ENCODE results near the gene SNX8.

SNX8 gene

DNA sequence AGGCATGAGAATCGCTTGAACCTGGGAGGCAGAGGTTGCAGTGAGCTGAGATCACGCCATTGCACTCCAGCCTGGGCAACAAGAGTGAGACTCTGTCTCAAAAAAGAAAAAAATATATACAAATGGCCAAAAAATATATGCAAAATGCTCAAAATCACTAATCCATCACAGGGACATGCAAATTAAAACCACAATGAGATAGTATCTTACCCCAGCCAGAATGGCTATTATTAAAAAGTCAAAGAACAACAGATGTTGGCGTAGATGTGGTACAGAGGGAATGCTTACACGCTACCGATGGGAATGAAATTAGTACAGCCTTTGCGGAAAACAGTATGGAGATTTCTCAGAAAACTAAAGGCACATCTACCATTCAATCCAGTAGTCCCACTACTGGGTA lies 17.4 kb downstream of the SNX8 start:
- in situ Hi-C loops (cut with HindIII; ENCODE audit: low sequenced_read_pairs) = no loop called here

DNA sequence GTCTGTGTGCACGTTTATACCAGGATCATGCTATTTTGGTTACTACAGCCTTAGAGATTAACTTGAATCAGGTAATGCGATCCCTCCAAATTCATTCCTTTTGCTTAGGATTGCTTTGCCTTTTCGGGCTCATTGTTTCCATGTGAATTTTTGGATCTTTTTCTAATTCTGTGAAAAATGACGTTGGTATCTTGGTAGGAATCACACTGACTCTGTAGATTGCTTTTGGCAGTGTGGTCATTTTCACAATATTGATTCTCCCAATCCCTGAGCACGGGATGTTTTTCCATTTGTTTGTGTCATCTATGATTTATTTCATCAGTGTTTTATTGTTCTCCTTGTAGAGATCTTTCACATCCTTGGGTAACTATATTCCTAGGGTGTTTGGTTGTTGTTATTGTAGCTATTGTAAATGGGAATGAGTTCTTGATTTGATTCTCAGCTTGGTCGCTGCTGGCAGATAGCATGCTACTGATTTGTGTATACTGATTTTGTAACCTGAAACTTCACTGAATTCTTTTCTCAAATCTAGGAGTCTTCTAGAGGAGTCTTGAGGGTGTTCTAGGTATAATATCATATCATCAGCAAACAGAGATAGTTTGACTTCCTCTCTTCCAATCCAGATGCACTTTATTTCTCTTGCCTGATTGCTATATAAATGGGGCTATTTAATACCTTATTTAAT lies 18.2 kb downstream of the SNX8 start:
- in situ Hi-C loops (cut with HindIII; ENCODE audit: low sequenced_read_pairs) = no loop called here

GRCh38 chr7:2290877-2291276 lies 23.4 kb downstream of the SNX8 start:
- in situ Hi-C loops (cut with HindIII; ENCODE audit: low sequenced_read_pairs) = no loop called here

DNA sequence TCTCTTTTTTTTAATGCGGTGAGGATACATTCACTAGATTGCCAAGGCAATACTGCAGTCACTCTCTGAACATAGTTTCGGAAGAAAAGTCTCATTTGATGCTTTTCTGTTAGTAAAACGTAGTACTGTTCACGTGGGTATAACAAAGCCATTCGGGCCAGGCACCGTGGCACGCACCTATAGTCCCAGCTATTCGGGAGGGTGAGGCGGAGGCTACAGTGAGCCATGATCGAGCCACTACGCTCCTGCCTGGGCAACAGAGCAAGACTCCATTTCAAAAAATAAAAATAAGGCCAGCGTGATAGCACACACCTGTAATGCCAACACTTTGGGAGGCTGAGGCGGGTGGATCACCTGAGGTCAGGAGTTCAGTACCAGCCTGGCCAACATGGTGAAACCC lies 24.6 kb downstream of the SNX8 start:
- in situ Hi-C loops (cut with HindIII; ENCODE audit: low sequenced_read_pairs) = no loop called here

DNA sequence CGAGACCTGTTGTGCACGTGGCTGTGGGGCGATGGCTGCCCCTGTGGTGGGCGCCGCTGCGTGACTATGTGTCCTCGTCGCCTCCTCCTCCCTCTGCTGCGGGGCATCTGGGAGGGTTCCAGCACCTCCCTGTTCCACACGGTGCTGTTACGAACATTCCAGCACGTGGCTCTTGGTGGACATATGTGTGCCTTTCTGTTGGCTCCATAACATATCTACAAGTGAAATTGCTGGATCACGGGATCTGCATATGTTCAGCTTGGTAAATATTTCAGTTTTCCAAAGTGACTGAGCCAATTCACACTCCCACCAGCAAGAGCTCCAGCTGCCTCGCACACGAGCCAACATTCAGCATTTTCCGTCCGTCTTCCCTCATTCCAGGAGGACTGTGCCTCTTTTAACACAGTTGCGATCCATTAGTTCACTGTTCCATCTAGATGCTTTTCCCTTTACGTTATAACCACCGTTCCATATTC lies 25.1 kb downstream of the SNX8 start:
- in situ Hi-C loops (cut with HindIII; ENCODE audit: low sequenced_read_pairs) = no loop called here

- in situ Hi-C loops (cut with HindIII; ENCODE audit: low sequenced_read_pairs) = no loop called here
These were observed 25.7 kb downstream of the SNX8 start for GRCh38 chr7:2288503-2288902.

DNA sequence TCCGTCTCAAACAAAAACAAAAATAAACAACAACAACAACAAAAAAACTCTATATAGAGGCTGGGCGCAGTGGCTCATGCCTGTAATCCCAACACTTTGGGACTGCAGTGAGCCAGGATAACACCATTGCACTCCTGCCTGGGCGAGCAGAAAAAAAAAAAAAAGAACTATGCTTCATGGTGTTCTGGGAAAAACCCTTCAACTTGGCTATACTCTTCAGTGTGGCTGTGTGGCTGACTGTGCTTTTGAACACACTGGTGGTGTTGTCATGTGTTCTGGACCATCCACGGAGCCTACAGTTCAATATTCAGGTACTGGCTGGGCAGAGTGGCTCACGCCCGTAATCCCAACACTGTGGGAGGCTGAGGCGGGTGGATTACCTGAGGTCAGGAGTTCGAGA lies 26.5 kb downstream of the SNX8 start:
- in situ Hi-C loops (cut with HindIII; ENCODE audit: low sequenced_read_pairs) = no loop called here

GRCh38 chr7:2283074-2283473 lies 31.2 kb downstream of the SNX8 start:
- in situ Hi-C loops (cut with HindIII; ENCODE audit: low sequenced_read_pairs) = no loop called here

DNA sequence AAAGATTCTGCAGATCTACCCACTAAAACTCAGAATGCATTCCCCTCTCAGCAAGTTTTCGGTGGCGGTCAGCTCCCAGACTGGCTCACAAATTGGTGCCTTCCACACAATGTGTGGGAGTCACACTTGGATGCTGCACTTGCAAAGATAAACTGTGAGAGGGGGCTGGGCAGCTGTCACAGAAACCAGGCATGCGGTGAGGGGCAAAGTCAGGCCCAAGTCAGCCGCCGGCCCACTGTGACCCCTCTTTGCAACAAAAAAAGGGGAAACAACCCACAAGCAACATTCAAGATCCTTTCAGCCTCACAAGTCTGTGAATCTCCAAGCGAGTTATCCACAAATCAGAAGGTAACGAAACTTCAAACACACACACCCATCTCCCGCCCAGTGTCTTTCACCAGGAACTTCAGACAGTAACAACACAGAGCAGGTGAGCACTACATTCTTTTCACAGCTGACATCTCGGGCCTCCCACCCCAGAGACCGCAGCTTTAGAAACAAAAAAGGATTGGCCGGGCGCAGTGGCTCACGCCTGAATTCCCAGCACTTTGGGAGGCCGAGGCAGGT lies 32.0 kb downstream of the SNX8 start:
- in situ Hi-C loops (cut with HindIII; ENCODE audit: low sequenced_read_pairs) = no loop called here

DNA sequence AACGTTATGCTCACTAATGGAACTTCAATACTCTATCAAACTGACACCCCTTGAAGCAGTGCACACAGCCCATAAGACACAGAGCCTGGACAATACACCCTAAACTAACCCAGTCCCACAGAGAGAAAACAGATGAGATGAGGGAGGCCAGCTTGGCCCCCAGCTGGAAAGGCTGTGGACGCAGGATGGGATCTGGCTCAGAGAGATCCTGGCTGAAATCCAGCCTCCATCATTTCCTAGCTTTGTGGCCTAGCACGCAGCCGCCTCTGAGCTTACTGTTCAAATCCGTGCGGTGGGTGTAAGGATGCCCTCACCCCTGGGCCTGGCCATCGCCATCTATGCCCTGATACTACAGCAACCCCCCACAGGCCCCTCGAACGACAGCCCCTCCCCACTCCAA lies 32.7 kb downstream of the SNX8 start:
- in situ Hi-C loops (cut with HindIII; ENCODE audit: low sequenced_read_pairs) = no loop called here

DNA sequence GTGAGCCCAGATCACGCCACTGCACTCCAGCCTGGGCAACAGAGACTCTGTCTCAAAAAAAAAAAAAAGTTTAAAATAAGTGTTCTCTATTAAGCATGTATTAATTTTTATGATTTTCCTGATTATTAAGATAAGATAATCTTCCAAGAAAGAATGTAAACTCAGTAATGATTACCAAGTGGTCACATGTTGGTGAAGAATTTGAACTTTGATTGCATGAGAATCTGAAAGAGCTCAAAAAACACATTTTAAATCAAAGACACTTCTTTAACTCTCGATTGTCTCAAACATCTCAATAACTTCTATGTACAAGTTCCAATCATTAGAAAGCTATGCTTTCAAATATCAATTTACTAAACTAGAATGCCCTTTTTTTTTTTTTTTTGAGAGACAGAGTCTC lies 33.8 kb downstream of the SNX8 start:
- in situ Hi-C loops (cut with HindIII; ENCODE audit: low sequenced_read_pairs) = no loop called here

DNA sequence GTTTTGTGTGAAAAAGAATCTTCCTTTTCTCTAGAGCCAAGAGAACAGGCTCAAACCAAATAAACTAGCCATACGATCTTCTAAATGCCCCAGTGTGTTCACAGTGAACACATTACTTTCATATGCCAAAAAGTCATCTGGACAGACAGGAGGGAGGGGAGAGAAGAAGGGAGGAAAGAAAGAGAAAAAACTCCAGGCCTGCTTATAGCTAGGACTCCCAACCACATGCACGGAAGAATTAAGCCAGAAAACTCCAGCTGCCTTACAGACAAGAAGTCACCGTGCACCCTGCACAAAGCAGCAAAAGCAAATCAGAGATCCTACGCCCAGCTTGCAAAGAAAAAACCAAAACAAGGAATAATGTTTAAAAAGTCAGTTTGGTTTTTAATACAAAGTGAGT lies 34.3 kb downstream of the SNX8 start:
- in situ Hi-C loops (cut with HindIII; ENCODE audit: low sequenced_read_pairs) = no loop called here

GRCh38 chr7:2278026-2278425 lies 36.2 kb downstream of the SNX8 start:
- in situ Hi-C loops (cut with HindIII; ENCODE audit: low sequenced_read_pairs) = no loop called here

GRCh38 chr7:2276107-2276506 lies 38.1 kb downstream of the SNX8 start:
- in situ Hi-C loops (cut with HindIII; ENCODE audit: low sequenced_read_pairs) = no loop called here

DNA sequence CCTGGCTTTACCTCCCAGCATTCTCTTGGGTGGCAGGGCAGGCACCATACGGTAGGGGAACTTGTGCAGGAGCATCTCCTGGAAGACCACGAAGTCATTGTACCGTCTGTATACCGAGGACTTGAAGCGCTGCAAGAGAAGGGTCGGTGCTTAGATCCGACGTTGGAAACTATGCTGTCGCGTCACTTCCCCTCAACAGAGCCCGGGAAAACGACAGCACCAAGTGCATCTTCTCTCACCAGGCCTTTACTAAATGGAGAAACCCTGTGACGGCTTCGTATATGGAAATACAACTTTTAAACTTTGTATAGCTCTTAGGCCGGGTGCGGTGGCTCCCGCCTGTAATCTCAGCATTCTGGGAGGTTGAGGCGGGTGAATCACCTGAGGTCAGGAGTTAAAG lies 39.1 kb downstream of the SNX8 start:
- in situ Hi-C loops (cut with HindIII; ENCODE audit: low sequenced_read_pairs) = no loop called here

DNA sequence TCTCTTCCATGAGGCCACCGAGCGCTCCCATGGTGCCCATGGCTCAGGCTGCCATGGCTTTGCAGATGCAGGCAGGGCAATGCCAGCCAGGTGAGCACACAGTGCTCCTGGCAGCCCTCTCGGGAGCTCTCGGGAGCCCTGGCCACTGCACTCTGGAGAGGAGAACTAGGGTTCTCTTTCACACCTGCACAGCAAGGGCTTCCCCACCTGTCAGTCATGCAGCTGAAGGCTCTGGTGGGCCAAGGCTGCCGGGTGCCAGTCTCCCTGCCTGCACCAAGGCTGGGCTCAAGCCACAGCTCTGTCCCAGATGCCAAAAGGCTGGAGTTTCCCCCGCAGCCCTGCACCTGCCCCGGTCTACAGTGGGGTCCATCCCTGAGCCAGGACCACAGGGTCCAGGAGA lies 39.6 kb downstream of the SNX8 start:
- in situ Hi-C loops (cut with HindIII; ENCODE audit: low sequenced_read_pairs) = no loop called here

- in situ Hi-C loops (cut with HindIII; ENCODE audit: low sequenced_read_pairs) = no loop called here
These were observed 40.4 kb downstream of the SNX8 start for GRCh38 chr7:2273866-2274265.

DNA sequence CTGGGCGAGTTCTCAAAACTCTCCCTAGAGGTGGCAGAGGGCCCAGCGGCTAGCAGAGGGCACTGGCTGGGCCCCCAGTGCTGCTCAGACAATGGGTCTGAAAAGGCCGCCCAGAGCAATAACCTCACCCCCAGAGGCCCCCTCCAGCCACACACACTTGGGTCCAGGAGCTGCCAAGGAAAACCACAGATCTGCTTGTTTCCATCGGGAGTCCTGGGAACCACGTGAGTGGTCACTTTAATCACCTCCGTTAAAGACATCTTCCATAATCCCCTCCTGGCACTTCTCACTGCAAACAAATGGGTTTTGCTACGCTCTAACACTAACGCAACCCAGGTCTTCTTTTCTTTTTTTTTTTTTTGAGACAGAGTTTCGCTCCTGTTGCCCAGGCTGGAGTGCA lies 42.2 kb downstream of the SNX8 start:
- in situ Hi-C loops (cut with HindIII; ENCODE audit: low sequenced_read_pairs) = no loop called here

DNA sequence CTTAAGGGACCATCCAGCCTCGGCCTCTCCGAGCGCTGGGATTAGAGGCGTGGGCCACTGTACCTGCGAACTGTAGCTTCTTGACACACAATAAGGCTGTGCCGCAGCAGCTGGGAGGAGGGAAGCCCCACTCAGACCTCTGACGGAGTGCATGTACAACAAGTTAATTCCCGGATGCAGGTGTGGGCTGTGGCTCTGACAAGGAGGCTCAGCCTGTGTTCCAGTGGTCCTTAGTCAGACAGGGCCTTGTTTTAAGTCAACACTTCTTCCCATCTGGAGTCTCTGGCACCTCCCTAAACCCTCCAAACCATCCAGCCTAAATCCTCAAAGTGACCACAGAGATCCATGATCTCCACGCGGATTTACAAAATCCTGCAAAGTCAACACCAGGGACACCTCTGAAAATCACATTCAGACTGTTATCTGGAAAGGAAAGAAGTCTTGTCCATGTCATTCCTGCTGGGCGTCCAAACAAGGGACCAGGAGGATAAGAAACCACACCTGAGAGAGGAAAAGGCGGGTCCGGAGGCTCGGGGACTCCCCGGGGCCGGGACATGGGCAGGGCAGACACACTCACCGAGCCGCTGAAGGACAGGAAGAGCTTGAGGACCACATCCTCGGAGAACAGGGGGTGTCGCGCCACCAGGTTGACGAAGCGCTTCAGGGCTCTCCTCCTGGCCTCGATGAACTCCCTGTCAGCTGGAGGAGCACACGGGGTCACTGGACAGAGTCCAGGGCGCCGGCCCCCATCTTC lies 42.8 kb downstream of the SNX8 start:
- in situ Hi-C loops (cut with HindIII; ENCODE audit: low sequenced_read_pairs) = no loop called here

GRCh38 chr7:2270495-2270894 lies 43.7 kb downstream of the SNX8 start:
- in situ Hi-C loops (cut with HindIII; ENCODE audit: low sequenced_read_pairs) = no loop called here

- in situ Hi-C loops (cut with HindIII; ENCODE audit: low sequenced_read_pairs) = no loop called here
These were observed 44.2 kb downstream of the SNX8 start for GRCh38 chr7:2269991-2270460.
